NCI-H1092 treated with DMSO at 0.1 percent for 48 hours (cell line): ENCODE results near the gene PRSS53.
"Not testable (repeated sequence)": the region's sequence is repeated elsewhere in the genome, so short reads cannot be mapped to it uniquely, and the experiment has no call there.

Experiments used
- DNase-seq: peaks from one replicate; lab custom pipeline; 2025; lab: John Stamatoyannopoulos, UW

The PRSS53 gene

GRCh38 chr16:31118223-31119155 is 29.7 kb upstream of the PRSS53 start:
- DNase-seq, result no peak

- DNase-seq, result peak; percentile 98
Measured at GRCh38 chr16:31117384-31118222, 28.9 kb upstream of the PRSS53 start, which contains the start of gene KAT8. TSS of gene KAT8 (plus strand) at chr16:31117664. CDS start at chr16:31117682, 18 bp downstream.

DNA sequence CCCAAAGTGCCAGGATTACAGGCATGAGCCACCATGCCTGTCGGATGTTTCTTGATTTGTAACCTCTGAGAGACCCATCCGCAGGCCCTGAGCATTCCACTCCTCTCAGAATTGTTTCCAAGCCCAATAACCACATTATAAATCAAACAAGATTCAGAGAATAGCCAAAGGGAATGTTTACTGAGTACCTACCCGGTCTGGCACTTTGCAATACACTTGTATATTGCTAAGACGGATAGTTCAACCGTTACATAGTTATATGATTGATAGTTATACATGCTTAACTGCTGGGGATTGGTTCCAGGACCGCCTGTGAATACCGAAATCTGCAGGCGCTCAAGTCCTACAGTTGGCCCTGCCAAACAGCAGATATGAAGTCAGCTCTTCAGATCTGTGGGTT is 25.7 kb upstream of the PRSS53 start:
- no peak for DNase-seq

GRCh38 chr16:31113121-31114120 is 24.7 kb upstream of the PRSS53 start:
- DNase-seq, result no peak

DNA sequence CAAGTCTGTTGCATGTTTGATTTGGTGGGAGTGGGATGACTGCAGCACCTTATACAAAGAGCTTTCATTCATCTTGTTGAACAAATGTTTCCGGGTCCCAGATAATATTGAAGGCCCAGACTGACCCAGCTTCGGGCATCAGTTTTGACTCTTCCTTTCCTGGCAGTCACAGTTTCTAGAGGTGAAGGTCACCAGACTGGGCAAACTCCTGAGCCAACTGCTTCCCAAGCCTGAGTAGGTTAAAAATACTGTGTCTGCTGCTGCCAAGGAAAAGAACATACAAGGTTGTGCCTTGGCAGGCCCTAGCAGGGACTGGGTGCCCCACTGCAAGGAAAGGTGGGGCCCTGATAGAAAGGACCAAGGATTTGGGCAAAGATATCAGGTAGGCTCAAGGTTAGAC is 24.0 kb upstream of the PRSS53 start:
- no peak for DNase-seq

GRCh38 chr16:31111881-31112466 is 23.2 kb upstream of the PRSS53 start:
- DNase-seq, result no peak

DNA sequence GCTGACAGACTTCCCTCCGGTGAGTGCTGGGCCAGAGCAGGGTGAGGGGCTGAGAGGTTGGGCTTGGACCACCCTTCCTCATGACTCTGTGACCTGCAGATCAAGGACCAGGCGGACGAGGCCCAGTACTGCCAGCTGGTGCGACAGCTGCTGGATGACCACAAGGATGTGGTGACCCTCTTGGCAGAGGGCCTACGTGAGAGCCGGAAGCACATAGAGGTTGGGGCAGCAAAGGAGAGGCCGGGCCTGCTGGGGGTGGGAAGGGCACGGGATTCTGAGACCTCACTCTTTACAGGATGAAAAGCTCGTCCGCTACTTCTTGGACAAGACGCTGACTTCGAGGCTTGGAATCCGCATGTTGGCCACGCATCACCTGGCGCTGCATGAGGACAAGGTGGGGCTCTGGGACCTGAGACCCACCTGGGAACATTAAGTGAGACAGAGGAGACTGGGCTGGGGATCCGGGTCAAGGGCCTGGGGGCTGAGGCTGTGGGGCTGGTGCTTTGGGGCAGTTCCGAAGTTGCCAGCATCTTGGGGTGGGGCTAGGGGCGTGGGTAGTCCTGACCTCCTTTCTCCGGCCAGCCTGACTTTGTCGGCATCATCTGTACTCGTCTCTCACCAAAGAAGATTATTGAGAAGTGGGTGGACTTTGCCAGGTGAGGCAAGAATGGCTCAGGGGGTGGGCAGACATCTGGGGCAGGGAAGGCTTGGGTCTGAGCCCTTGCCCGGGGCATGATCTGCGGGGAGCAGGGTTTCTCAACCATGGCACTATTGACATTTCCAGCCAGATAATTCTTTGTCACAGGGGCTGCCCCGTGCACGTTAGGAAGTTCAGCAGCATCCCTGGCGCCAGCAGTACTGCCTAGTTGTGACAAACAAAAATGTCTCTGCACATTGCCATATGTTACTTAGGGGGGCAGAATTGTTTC is 21.6 kb upstream of the PRSS53 start:
- DNase-seq, result no peak

GRCh38 chr16:31109622-31110021 is 20.9 kb upstream of the PRSS53 start:
- no peak for DNase-seq

- DNase-seq, result no peak
Measured at GRCh38 chr16:31108794-31109558, 20.2 kb upstream of the PRSS53 start.

DNA sequence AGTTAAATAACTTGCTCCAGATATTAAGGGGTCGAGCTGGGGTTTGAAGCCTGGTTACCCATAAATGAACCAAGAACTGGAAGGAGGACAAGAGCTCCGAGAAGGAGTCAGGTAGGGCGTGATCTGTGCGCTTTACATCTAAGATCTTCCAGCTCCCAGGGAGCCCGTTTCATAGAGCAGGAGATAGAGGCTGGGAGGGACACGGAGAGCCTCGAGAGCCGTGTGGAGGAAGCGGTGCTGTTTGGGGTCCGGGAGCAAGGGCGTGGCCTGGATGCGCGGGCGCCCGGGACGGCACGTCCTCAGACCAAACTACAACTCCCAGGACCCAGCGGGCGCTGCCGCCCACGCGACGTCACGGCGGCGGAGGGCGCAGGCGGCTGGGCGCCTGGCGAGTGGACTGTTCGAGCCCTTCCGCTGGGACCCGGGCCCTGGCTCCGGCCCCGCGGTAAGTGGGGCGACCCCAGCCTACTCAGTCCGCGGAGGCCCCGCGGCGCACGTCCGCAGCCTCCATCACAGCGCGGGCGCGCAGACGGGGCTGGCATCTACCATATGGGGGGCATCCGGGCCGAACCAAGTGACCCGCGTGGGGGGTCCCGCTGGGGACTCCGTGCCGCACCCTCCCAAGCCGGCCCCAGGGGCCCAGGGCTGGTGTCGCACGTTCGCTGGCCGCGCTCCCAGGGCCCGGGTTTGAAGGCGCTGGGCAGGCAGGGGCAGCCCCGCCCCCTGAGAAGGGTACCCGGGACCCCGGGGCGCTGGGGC is 19.5 kb upstream of the PRSS53 start, which contains the start of gene BCKDK:
Gene BCKDK (plus strand): TSS at position 352 of the 759 bp plus-strand sequence. CDS start 838 bp downstream, outside the sequence.
- peak; percentile 47 for DNase-seq

DNA sequence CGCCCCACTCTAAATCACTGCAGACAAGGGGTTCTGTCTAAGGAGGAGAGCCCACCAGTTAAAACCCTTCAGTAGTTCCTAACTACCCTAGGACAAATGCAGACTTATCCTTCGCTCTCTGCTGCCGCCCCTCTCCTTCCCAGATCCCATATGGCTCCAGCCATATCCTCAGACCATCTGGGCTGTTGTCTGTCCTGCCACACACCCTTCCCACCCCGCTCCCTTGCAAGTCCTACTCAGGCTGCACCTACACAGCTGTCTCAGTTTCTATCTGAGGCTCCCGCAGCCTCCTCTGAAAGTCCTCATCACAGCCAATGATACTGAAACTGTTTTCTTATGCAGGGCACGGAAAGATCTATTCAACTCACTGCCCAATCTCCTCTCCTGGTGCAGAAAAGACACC is 18.7 kb upstream of the PRSS53 start:
- DNase-seq, result no peak

DNA sequence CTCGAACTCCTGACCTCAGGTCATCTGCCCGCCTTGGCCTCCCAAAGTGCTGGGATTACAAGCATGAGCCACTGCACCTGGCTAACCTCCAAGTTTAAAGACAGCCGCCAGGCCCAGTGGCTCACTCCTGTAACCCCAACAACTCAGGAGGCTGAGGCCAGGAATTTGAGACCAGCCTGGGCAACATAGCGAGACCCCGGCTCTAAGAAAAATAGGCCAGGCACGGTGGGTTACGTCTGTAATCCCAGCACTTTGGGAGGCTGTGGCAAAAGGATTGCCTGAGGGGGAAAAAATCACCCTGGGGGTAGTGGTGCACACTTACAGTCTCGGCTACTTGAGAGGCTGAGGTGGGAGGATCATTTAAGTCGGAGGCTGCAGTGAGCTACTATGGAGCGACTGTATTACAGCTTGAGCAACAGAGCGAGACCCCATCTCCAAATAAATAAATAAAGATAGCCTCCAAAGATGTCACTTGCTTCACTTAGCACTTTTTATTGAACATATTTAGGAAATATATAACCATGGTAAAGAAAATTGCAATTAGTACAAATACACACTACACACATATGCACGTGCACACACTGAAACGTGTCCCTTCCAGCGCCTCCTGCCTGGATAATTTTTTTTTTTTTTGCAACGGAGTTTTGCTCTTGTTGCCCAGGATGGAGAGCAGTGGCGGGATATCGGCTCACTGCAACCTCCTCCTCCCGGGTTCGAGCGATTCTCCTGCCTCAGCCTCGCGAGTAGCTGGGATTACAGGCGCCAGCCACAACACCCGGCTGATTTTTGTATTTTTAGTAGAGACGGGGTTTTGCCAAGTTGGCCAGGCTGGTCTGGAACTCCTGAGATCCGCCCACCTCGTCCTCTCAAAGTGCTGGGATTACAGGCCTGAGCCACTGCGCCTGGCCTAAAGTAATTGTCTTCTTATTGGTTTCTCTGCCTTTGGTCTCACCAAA is 18.0 kb upstream of the PRSS53 start:
- DNase-seq, result no peak

GRCh38 chr16:31105677-31106213 is 17.0 kb upstream of the PRSS53 start:
- peak; percentile 46 for DNase-seq

DNA sequence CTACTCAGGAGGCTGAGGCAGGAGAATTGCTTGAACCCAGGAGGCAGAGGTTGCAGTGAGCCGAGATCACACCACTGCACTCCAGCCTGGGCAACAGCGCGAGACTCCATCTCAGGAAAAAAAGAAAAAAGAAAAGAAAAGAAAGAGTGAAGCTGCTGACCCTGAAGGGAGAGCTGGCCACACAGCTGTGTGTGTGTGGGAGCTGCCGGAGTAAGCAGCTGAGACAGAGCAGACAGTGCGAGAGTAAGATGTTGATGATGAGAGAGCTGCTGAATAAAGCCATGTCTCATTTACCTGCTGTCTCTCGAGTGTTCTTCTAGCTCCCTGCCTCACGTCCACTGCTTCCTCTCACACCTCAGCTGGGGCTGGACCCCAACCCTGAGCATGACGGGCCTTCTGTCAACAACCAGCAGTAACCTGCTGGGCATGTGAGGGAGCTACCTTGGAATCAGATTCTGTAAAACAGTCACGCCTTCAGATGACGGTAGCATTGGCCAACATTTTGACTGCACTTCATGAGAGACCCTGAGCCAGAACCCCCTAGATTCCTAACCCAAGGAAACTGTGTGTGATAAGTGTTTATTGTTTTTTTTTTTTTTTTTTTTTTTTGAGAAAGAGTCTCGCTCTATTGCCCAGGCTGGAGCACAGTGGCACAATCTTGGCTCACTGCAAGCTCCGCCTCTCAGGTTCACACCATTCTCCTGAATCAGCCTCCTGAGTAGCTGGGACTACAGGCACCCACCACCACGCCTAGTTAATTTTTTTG is 12.3 kb upstream of the PRSS53 start:
- not testable (repeated sequence) for DNase-seq

GRCh38 chr16:31099860-31100638 is 11.3 kb upstream of the PRSS53 start:
- no peak for DNase-seq
